GM12878 (cell line): ENCODE measurements around the gene DDX54. TPM values are rescaled to one million over a fixed set of nuclear protein-coding genes. Genes with fewer than 3 reads are reported as not detected.

Experiments used
- ATF2 ChIP-seq: IDR thresholded peaks from 2 replicates; pipeline ENCODE4 v1.6.1; 2012; ENCODE audit warnings: low read length, inconsistent platforms
- ATF7 ChIP-seq: fragments of 450-650 bp; IDR thresholded peaks from 2 replicates; pipeline ENCODE4 v1.6.1; 2016; ENCODE audit warnings: low read depth, mild to moderate bottlenecking
- CHD1 ChIP-seq: IDR thresholded peaks from 2 replicates; pipeline ENCODE4 v1.6.1; 2012; ENCODE audit warnings: low read depth, low read length, improper control_type of control experiment
- CHD2 ChIP-seq: IDR thresholded peaks from 2 replicates; pipeline ENCODE4 v1.6.1; 2011; ENCODE audit warnings: low read depth, low read length, improper control_type of control experiment, borderline replicate concordance
- CREM ChIP-seq: IDR thresholded peaks from 2 replicates; pipeline ENCODE4 v1.6.1; 2014; ENCODE audit warnings: antibody characterized with exemption, low read depth
- EED ChIP-seq: sonication (generic); IDR thresholded peaks from 2 replicates; pipeline ENCODE4 v1.6.1; 2016; ENCODE audit warnings: antibody characterized with exemption, low read depth
- ELK1 ChIP-seq: IDR thresholded peaks from 2 replicates; pipeline ENCODE4 v1.6.1; 2012; ENCODE audit warnings: low read depth, low read length, improper control_type of control experiment
- FOS ChIP-seq: IDR thresholded peaks from 3 replicates; pipeline ENCODE4 v1.6.1; 2011; ENCODE audit warnings: borderline replicate concordance; ENCODE audit not compliant: insufficient read length; ENCODE audit errors: extremely low read depth
- KDM1A ChIP-seq: fragments of 200-600 bp; sonication (generic); IDR thresholded peaks from 2 replicates; pipeline ENCODE4 v1.6.1; 2016; ENCODE audit warnings: borderline replicate concordance
- MTA3 ChIP-seq: IDR thresholded peaks from 2 replicates; pipeline ENCODE4 v1.6.1; 2012; ENCODE audit warnings: low read length, inconsistent platforms, borderline replicate concordance
- PAX5 ChIP-seq: IDR thresholded peaks from 2 replicates; pipeline ENCODE4 v1.6.1; 2011; ENCODE audit warnings: low read depth, low read length, borderline replicate concordance
- POU2F2 ChIP-seq: IDR thresholded peaks from 3 replicates; pipeline ENCODE4 v1.6.1; 2011; ENCODE audit warnings: low read depth, mild to moderate bottlenecking, low read length, borderline replicate concordance
- REST ChIP-seq: IDR thresholded peaks from 2 replicates; pipeline ENCODE4 v1.6.1; 2012; ENCODE audit warnings: mild to moderate bottlenecking, low read depth, low read length
- SUZ12 ChIP-seq: fragments of 200-600 bp; sonication (generic); IDR thresholded peaks from one replicate; pipeline ENCODE4 v1.6.1; 2018; ENCODE audit warnings: antibody characterized with exemption, mild to moderate bottlenecking; ENCODE audit not compliant: unreplicated experiment
- TAF1 ChIP-seq: IDR thresholded peaks from 2 replicates; pipeline ENCODE4 v1.6.1; 2011; ENCODE audit warnings: mild to moderate bottlenecking, low read depth, low read length, borderline replicate concordance
- TBL1XR1 ChIP-seq: IDR thresholded peaks from 2 replicates; pipeline ENCODE4 v1.6.1; 2012; ENCODE audit warnings: low read depth, low read length, improper control_type of control experiment
- TCF12 ChIP-seq: IDR thresholded peaks from 2 replicates; pipeline ENCODE4 v1.6.1; 2011; ENCODE audit warnings: low read depth, mild to moderate bottlenecking, low read length
- TCF3 ChIP-seq: IDR thresholded peaks from 2 replicates; pipeline ENCODE4 v1.6.1; 2012; ENCODE audit warnings: low read depth, mild to moderate bottlenecking, low read length, borderline replicate concordance; ENCODE audit not compliant: insufficient read depth
- ZBTB40 ChIP-seq: fragments of 450-650 bp; IDR thresholded peaks from 2 replicates; pipeline ENCODE4 v1.6.1; 2016; ENCODE audit warnings: mild to moderate bottlenecking, moderate library complexity, borderline replicate concordance
- polyA plus RNA-seq, 11 experiments: library from polyadenylated mRNA; depleted of rRNA in 4 of 11; unstranded in 6 of 11; stranded (reverse) in 5 of 11; fragments of >200 nt; fragmentation: Nextera tagmentation in 4 of 11; fragmentation: Illumina TruSeq in 1 of 11; extraction: Ambion mirVana in 4 of 11; extraction: Trizol in 1 of 11; gene quantifications; 1 replicate in 1 of 11; 2 replicates in 10 of 11; pipeline versions ENCODE4 v1.2.1 to v1.2.3, GENCODE V29; 2011 to 2016; ENCODE audit warnings: inconsistent platforms in 2 of 11, missing spikeins in 2 of 11, low read depth in 1 of 11
- total RNA-seq, 4 experiments: library from RNA; depleted of rRNA in 3 of 4; stranded (reverse); fragments of >200 nt in 3 of 4; fragmentation: Illumina TruSeq in 1 of 4; extraction: Trizol in 1 of 4; gene quantifications; 2 replicates each; pipeline versions ENCODE4 v1.2.1 to v1.2.3, GENCODE V29; 2013 to 2021

Gene DDX54
- total and polyA plus RNA-seq, 10 of the 15 experiments (the other 5 are each of a cell fraction or from before 2014, with no cell fraction given) = 1.9 to 115 (median 56.3) TPM

- TF ChIP-seq REST (no peak), SUZ12 (no peak), CHD1 (no peak), ATF7 (no peak), POU2F2 (peak; percentile 92; the same call in 2 of the 3 replicates), KDM1A (no peak), TBL1XR1 (no peak), TCF3 (peak; percentile 40; the same call in 1 of the 2 replicates), TCF12 (0 out of 2 replicates have a peak, but pooled peaks have one; percentile 50), FOS (no peak), TAF1 (no peak), ZBTB40 (peak; percentile 83), MTA3 (no peak), EED (0 out of 2 replicates have a peak, but pooled peaks have one; percentile 54), CHD2 (no peak), PAX5 (no peak), CREM (no peak; the same call in 1 of the 2 replicates), ATF2 (peak; percentile 33; the same call in 1 of the 2 replicates), ELK1 (no peak)
Observed at GRCh38 chr12:113203852-113204760, 18.8 kb upstream of the DDX54 start (continued).
